Measurements from ENCODE around the gene TRPM8. TPM values are rescaled to one million over a fixed set of nuclear protein-coding genes. Genes with fewer than 3 reads are reported as not detected.
"Not testable (repeated sequence)": the region's sequence is repeated elsewhere in the genome, so short reads cannot be mapped to it uniquely, and the experiment has no call there.

Gene TRPM8
- total RNA-seq, 1 donor from 2014 or later, result not detected

- POLR2A ChIA-PET, result no interaction called here
- CTCF ChIA-PET, result no interaction called here
- DNase-seq, result no peak
- intact Hi-C loops (cut with micrococcal nuclease), result no loop called here
- Mint-ChIP-seq H3K27ac (no peak overlapping the region), H3K9me3 (no peaks in the 10 kb centered on the region), H3K4me1 (no peaks in the 10 kb centered on the region), H3K27me3 (peaks cover 19% of the 10 kb centered on the region), H3K36me3 (ENCODE audit: low read depth) (no peaks in the 10 kb centered on the region), H3K4me3 (no peak overlapping the region)
- ATAC-seq (ENCODE audit: low read depth), result no peak
- TF ChIP-seq, protein P1, sequence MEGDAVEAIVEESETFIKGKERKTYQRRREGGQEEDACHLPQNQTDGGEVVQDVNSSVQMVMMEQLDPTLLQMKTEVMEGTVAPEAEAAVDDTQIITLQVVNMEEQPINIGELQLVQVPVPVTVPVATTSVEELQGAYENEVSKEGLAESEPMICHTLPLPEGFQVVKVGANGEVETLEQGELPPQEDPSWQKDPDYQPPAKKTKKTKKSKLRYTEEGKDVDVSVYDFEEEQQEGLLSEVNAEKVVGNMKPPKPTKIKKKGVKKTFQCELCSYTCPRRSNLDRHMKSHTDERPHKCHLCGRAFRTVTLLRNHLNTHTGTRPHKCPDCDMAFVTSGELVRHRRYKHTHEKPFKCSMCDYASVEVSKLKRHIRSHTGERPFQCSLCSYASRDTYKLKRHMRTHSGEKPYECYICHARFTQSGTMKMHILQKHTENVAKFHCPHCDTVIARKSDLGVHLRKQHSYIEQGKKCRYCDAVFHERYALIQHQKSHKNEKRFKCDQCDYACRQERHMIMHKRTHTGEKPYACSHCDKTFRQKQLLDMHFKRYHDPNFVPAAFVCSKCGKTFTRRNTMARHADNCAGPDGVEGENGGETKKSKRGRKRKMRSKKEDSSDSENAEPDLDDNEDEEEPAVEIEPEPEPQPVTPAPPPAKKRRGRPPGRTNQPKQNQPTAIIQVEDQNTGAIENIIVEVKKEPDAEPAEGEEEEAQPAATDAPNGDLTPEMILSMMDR (IDR thresholded peaks at IDR 0.05), result no peak
Observed at GRCh38 chr2:233960203-233960602, 43.0 kb downstream of the TRPM8 start.

DNA sequence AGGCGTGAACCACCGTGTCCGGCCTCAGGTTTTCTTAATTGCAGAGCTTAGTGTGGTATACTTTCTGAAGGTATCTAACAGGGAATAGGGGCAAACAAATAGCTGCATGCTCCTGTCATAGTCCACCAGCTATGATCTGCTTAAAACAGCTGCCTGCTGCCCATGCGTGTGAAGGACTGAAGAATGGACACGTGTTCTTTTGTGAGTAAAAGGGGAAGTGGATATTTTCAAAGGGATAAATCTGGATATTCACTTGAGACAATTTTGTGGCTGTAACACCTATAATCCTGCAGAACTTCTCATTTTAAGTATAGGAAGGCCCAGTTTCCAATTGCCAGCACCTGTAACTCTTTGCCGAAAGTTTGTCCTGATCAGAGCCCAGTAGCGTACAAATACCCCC is 44.7 kb downstream of the TRPM8 start:
- POLR2A ChIA-PET, result no interaction called here
- Mint-ChIP-seq H3K4me1 (no peaks in the 10 kb centered on the region), H3K4me3 (no peak overlapping the region), H3K27me3 (peaks cover 14% of the 10 kb centered on the region), H3K36me3 (ENCODE audit: low read depth) (no peaks in the 10 kb centered on the region), H3K27ac (no peak overlapping the region), H3K9me3 (no peaks in the 10 kb centered on the region)
- DNase-seq (no peak), ATAC-seq (ENCODE audit: low read depth) (no peak)
- intact Hi-C loops (cut with micrococcal nuclease), result no loop called here
- TF ChIP-seq, protein P1 (IDR thresholded peaks at IDR 0.05), result no peak
- CTCF ChIA-PET, result no interaction called here

GRCh38 chr2:233964581-233964980 is 47.4 kb downstream of the TRPM8 start:
- Mint-ChIP-seq H3K27ac (no peak overlapping the region), H3K27me3 (peaks cover 14% of the 10 kb centered on the region), H3K4me3 (no peak overlapping the region), H3K36me3 (ENCODE audit: low read depth) (no peaks in the 10 kb centered on the region), H3K9me3 (no peaks in the 10 kb centered on the region), H3K4me1 (no peaks in the 10 kb centered on the region)
- intact Hi-C loops (cut with micrococcal nuclease), result no loop called here
- no peak for ATAC-seq (ENCODE audit: low read depth)
- ChIA-PET CTCF (no interaction called here), POLR2A (no interaction called here)
- no peak for DNase-seq
- TF ChIP-seq, protein P1 (IDR thresholded peaks at IDR 0.05), result no peak

DNA sequence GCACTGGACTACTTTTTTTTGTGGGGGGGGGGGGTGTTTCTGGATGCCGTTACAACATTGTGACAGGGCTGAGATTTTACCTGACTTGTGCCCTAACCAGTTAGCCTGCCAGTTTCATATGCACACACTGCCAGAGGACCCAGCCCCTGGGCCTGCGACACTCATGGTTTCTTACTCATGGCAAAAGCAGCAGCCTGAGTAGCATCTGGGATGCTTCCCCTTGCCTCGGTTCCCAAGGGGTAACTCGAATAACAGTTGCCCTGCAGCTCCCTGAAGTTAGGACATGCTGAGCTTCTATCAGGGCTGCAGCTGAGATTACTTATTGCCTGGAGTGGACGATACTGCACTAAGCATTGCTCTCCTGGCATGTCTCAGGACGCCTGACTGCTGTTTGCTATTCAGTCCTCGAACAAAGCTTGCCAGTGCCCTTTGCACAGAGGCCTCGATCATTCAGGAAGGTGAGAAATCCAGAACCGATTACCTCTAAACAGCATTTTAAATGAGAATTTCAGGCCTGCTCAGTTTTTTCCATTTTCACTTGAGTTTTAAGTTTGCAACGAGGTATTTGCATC is 47.9 kb downstream of the TRPM8 start:
- no peaks in the 10 kb centered on the region for H3K4me1 Mint-ChIP-seq
- no peak for DNase-seq
- H3K27me3 Mint-ChIP-seq, result peaks cover 14% of the 10 kb centered on the region
- CTCF ChIA-PET, result no interaction called here
- no peaks in the 10 kb centered on the region for H3K9me3 Mint-ChIP-seq
- no peaks in the 10 kb centered on the region for H3K36me3 Mint-ChIP-seq (ENCODE audit: low read depth)
- TF ChIP-seq, protein P1 (IDR thresholded peaks at IDR 0.05), result no peak
- POLR2A ChIA-PET, result no interaction called here
- no peak for ATAC-seq (ENCODE audit: low read depth)
- intact Hi-C loops (cut with micrococcal nuclease), result no loop called here
- no peak overlapping the region for H3K4me3 Mint-ChIP-seq
- no peak overlapping the region for H3K27ac Mint-ChIP-seq

DNA sequence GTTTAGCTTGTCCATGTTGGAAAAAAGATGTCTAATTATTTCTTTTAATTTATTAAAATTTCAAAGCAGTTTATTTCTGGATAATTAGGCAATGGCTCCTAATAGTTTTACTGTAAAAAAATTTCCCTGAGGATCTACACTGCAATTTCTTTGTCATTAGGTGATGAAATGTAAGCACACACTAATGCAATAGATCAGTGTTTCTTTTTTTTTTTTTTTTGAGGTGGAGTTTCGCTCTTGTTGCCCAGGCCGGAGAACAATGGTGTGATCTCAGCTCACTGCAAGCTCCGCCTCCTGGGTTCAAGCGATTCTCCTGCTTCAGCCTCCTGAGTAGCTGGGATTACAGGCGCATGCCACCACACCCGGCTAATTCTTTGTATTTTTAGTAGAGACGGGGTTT is 48.5 kb downstream of the TRPM8 start:
- H3K9me3 Mint-ChIP-seq; H3K27ac Mint-ChIP-seq; DNase-seq; intact Hi-C loops (cut with micrococcal nuclease); CTCF ChIA-PET; H3K4me1 Mint-ChIP-seq; H3K4me3 Mint-ChIP-seq; POLR2A ChIA-PET; ATAC-seq (ENCODE audit: low read depth); H3K36me3 Mint-ChIP-seq (ENCODE audit: low read depth): not testable (repeated sequence)
- peaks cover 15% of the 10 kb centered on the region for H3K27me3 Mint-ChIP-seq

GRCh38 chr2:233966388-233966787 is 49.2 kb downstream of the TRPM8 start:
- POLR2A ChIA-PET, result no interaction called here

More at GRCh38 chr2:233966388-233966787, 49.2 kb downstream of the TRPM8 start:
- peaks cover 16% of the 10 kb centered on the region for H3K27me3 Mint-ChIP-seq
- no peak overlapping the region for H3K4me3 Mint-ChIP-seq
- H3K9me3 Mint-ChIP-seq, result no peaks in the 10 kb centered on the region
- H3K36me3 Mint-ChIP-seq (ENCODE audit: low read depth), result no peaks in the 10 kb centered on the region
- ATAC-seq (ENCODE audit: low read depth) (no peak), DNase-seq (no peak)
- H3K4me1 Mint-ChIP-seq, result no peaks in the 10 kb centered on the region
- TF ChIP-seq, protein P1 (IDR thresholded peaks at IDR 0.05), result no peak
- CTCF ChIA-PET, result no interaction called here
- no peak overlapping the region for H3K27ac Mint-ChIP-seq
- intact Hi-C loops (cut with micrococcal nuclease), result no loop called here
